GM10266 (cell line): ENCODE results near the gene TVP23C.

Experiments
- DNase-seq: peaks from one replicate; pipeline ENCODE4 v3.0.0; 2012; ENCODE audit errors: extremely low spot score
- CTCF ChIP-seq: IDR thresholded peaks from 2 replicates; pipeline ENCODE4 v1.5.1; 2012; ENCODE audit warnings: mild to moderate bottlenecking, low read depth; ENCODE audit not compliant: control insufficient read depth, insufficient read depth; ENCODE audit errors: missing control alignments

TVP23C gene

GRCh38 chr17:15452746-15453145 lies 110.5 kb downstream of the TVP23C start:
- TF ChIP-seq CTCF, result no peak
- no peak for DNase-seq
